Neural progenitor cell (in vitro differentiated cells): Measurements from ENCODE around the gene SIRPB2. TPM values are rescaled to one million over a fixed set of nuclear protein-coding genes. Genes with fewer than 3 reads are reported as not detected.

ENCODE experiments used
- DNase-seq: peaks from one replicate; pipeline ENCODE4 v3.0.0-alpha.2; 2016; ENCODE audit warnings: low spot score
- H2AFZ ChIP-seq: fragments of 200-600 bp; sonication (generic); replicated peaks from 2 replicates; pipeline ENCODE4 v1.6.1; 2016; ENCODE audit warnings: antibody characterized with exemption
- H3F3A ChIP-seq: fragments of 200-600 bp; sonication (generic); 2 replicates; pipeline ENCODE4 v1.6.1; 2016; ENCODE audit warnings: antibody characterized with exemption, low read depth
- H3K27ac ChIP-seq: fragments of 200-600 bp; sonication (generic); 2 replicates; pipeline ENCODE4 v1.5.1; 2016; ENCODE audit warnings: mild to moderate bottlenecking
- H3K27me3 ChIP-seq: fragments of 200-600 bp; sonication (generic); 2 replicates; pipeline ENCODE4 v1.6.1; 2016; ENCODE audit warnings: mild to moderate bottlenecking, moderate library complexity
- H3K36me3 ChIP-seq: fragments of 200-600 bp; sonication (generic); 2 replicates; pipeline ENCODE4 v1.5.1; 2016
- H3K4me1 ChIP-seq: fragments of 200-600 bp; sonication (generic); 2 replicates; pipeline ENCODE4 v1.6.1; 2016; ENCODE audit warnings: mixed run types
- H3K4me2 ChIP-seq: fragments of 200-600 bp; sonication (generic); 2 replicates; pipeline ENCODE4 v1.6.1; 2016
- H3K4me3 ChIP-seq: fragments of 200-600 bp; sonication (generic); 2 replicates; pipeline ENCODE4 v1.5.1; 2016
- H3K79me2 ChIP-seq: fragments of 200-600 bp; sonication (generic); 2 replicates; pipeline ENCODE4 v1.6.1; 2016; ENCODE audit warnings: low read depth
- H3K9ac ChIP-seq: fragments of 200-600 bp; sonication (generic); 2 replicates; pipeline ENCODE4 v1.6.1; 2016
- H3K9me3 ChIP-seq: fragments of 200-600 bp; sonication (generic); 2 replicates; pipeline ENCODE4 v1.5.1; 2016; ENCODE audit warnings: low read depth
- H4K20me1 ChIP-seq: fragments of 200-600 bp; sonication (generic); 2 replicates; pipeline ENCODE4 v1.6.1; 2016; ENCODE audit warnings: low read depth
- H3K27ac Mint-ChIP-seq: 3 replicates; pipeline ENCODE4 v1.8.0; 2021; ENCODE audit warnings: mixed read lengths
- H3K27me3 Mint-ChIP-seq: 2 replicates; pipeline ENCODE4 v1.8.0; 2022; ENCODE audit warnings: low read depth, mild to moderate bottlenecking, inconsistent platforms, moderate library complexity, mixed read lengths; ENCODE audit not compliant: insufficient read depth
- H3K36me3 Mint-ChIP-seq: 3 replicates; pipeline ENCODE4 v1.8.0; 2021; ENCODE audit warnings: mixed read lengths
- H3K4me1 Mint-ChIP-seq: 3 replicates; pipeline ENCODE4 v1.8.0; 2021; ENCODE audit warnings: mixed read lengths
- H3K4me3 Mint-ChIP-seq: 3 replicates; pipeline ENCODE4 v1.8.0; 2021; ENCODE audit warnings: mild to moderate bottlenecking, moderate library complexity, mixed read lengths
- H3K9me3 Mint-ChIP-seq: 3 replicates; pipeline ENCODE4 v1.8.0; 2020; ENCODE audit warnings: mixed read lengths
- EZH2 ChIP-seq: fragments of 200-600 bp; sonication (generic); IDR thresholded peaks from 2 replicates; pipeline ENCODE4 v1.6.1; 2017; ENCODE audit warnings: antibody characterized with exemption, mild to moderate bottlenecking, moderate library complexity
- EZH2phosphoT487 ChIP-seq: fragments of 200-600 bp; sonication (generic); IDR thresholded peaks from 2 replicates; pipeline ENCODE4 v1.6.1; 2017; ENCODE audit warnings: antibody characterized with exemption
- total RNA-seq: library from RNA; depleted of rRNA; stranded (reverse); fragments of >200 nt; gene quantifications from 2 replicates; pipeline ENCODE4 v1.2.3, GENCODE V29; 2015; ENCODE audit warnings: low replicate concordance
- TF ChIP-seq, protein P1 (sequence below): fragments of 200-600 bp; sonication (generic); IDR thresholded peaks from 2 replicates; pipeline ENCODE4 v1.5.1; 2017; ENCODE audit warnings: antibody characterized with exemption, mild to moderate bottlenecking

Gene SIRPB2
- total RNA-seq, 1 donor from 2014 or later: not detected

DNA sequence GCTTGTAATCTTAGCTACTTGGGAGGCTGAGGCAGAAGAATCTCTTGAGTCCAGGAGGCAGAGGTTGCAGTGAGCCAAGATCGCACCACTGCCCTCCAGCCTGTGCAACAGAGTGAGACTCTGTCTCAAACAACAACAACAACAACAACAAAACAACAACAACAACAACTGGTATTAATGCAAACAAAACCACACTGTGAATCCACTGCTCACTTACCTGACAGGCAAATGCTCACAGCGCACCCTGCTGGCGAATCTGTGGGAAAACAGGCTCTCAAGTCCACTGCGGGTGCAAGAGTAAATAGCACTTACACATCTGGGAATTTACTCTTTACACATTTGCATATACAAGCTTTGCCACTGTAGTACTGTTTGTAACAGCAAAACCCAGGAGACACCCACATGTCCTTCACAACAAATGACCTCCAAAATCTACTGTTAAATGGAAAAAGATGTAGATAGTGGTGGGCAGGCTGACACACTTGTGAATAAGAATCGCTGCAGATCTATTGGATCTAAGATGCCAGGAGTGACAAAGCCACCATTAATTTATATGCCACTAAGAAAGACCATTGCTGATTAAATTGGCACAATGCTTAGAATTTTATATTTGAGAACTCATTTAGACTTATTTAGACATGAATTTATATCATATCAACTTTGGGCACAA, 53.9 kb downstream of the SIRPB2 start:
- Mint-ChIP-seq H3K27ac (no peak overlapping the region), H3K4me1 (no peaks in the 10 kb centered on the region), H3K4me3 (no peak overlapping the region)

GRCh38 chr20:1436263-1436662, 55.0 kb downstream of the SIRPB2 start:
- H3K27me3 ChIP-seq: no peaks in the 10 kb centered on the region
- no peaks in the 10 kb centered on the region for H3K27me3 Mint-ChIP-seq
- no peak overlapping the region for H3K4me2 ChIP-seq
- H3K27ac ChIP-seq: no peak overlapping the region
- H3K4me1 Mint-ChIP-seq: no peaks in the 10 kb centered on the region
- H3K36me3 ChIP-seq: no peaks in the 10 kb centered on the region
- no peaks in the 10 kb centered on the region for H3K79me2 ChIP-seq
- H3K36me3 Mint-ChIP-seq: peaks cover 17% of the 10 kb centered on the region
- H3K27ac Mint-ChIP-seq: no peak overlapping the region
- no peaks in the 10 kb centered on the region for H3K4me1 ChIP-seq
- TF ChIP-seq EZH2phosphoT487 (no peak), EZH2 (no peak)
- TF ChIP-seq, protein P1, sequence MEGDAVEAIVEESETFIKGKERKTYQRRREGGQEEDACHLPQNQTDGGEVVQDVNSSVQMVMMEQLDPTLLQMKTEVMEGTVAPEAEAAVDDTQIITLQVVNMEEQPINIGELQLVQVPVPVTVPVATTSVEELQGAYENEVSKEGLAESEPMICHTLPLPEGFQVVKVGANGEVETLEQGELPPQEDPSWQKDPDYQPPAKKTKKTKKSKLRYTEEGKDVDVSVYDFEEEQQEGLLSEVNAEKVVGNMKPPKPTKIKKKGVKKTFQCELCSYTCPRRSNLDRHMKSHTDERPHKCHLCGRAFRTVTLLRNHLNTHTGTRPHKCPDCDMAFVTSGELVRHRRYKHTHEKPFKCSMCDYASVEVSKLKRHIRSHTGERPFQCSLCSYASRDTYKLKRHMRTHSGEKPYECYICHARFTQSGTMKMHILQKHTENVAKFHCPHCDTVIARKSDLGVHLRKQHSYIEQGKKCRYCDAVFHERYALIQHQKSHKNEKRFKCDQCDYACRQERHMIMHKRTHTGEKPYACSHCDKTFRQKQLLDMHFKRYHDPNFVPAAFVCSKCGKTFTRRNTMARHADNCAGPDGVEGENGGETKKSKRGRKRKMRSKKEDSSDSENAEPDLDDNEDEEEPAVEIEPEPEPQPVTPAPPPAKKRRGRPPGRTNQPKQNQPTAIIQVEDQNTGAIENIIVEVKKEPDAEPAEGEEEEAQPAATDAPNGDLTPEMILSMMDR: no peak
- no peaks in the 10 kb centered on the region for H3K9me3 ChIP-seq
- no peaks in the 10 kb centered on the region for H3K9me3 Mint-ChIP-seq
- H3K9ac ChIP-seq: no peak overlapping the region
- H3K4me3 Mint-ChIP-seq: no peak overlapping the region
- no peak for DNase-seq
- H2AFZ ChIP-seq: no peak overlapping the region
- no peak overlapping the region for H3K4me3 ChIP-seq
- H3F3A ChIP-seq: peaks cover 2% of the 10 kb centered on the region
- no peaks in the 10 kb centered on the region for H4K20me1 ChIP-seq

More for the DNA sequence above, 53.9 kb downstream of the SIRPB2 start:
- Mint-ChIP-seq H3K27me3 (no peaks in the 10 kb centered on the region), H3K9me3 (no peaks in the 10 kb centered on the region), H3K36me3 (peaks cover 20% of the 10 kb centered on the region)
- Histone ChIP-seq H3K9me3 (no peaks in the 10 kb centered on the region), H3K4me1 (no peaks in the 10 kb centered on the region), H4K20me1 (no peaks in the 10 kb centered on the region), H3K27ac (no peak overlapping the region), H3K4me2 (no peak overlapping the region), H3K27me3 (no peaks in the 10 kb centered on the region), H3K36me3 (no peaks in the 10 kb centered on the region), H2AFZ (no peak overlapping the region), H3F3A (peaks cover 2% of the 10 kb centered on the region), H3K9ac (no peak overlapping the region), H3K79me2 (no peaks in the 10 kb centered on the region), H3K4me3 (no peak overlapping the region)
- peak; percentile 75 for DNase-seq
- TF ChIP-seq EZH2: no peak
- TF ChIP-seq, protein P1: peak; percentile 92

GRCh38 chr20:1435337-1435699, 55.9 kb downstream of the SIRPB2 start:
- Histone ChIP-seq H3K79me2 (no peaks in the 10 kb centered on the region), H3K9me3 (no peaks in the 10 kb centered on the region), H4K20me1 (no peaks in the 10 kb centered on the region), H3K9ac (no peak overlapping the region), H3F3A (peaks cover 2% of the 10 kb centered on the region), H3K4me2 (no peak overlapping the region), H2AFZ (no peak overlapping the region), H3K4me3 (no peak overlapping the region), H3K27me3 (no peaks in the 10 kb centered on the region), H3K36me3 (no peaks in the 10 kb centered on the region), H3K4me1 (no peaks in the 10 kb centered on the region), H3K27ac (no peak overlapping the region)
- Mint-ChIP-seq H3K27me3 (no peaks in the 10 kb centered on the region), H3K4me3 (no peak overlapping the region), H3K36me3 (peaks cover 19% of the 10 kb centered on the region), H3K4me1 (peaks cover 2% of the 10 kb centered on the region), H3K27ac (no peak overlapping the region), H3K9me3 (no peaks in the 10 kb centered on the region)
- TF ChIP-seq EZH2: no peak
- TF ChIP-seq, protein P1: no peak
- no peak for TF ChIP-seq EZH2phosphoT487
- DNase-seq: no peak
